Smooth muscle cell (in vitro differentiated cells): ENCODE results near the gene RAMACL. TPM values are rescaled to one million over a fixed set of nuclear protein-coding genes. Genes with fewer than 3 reads are reported as not detected.
A peak's percentile ranks its signal among the peaks of the same experiment; 100 is the strongest.

Source experiments
- DNase-seq: peaks from one replicate; lab custom pipeline; 2025; ENCODE audit not compliant: unreplicated experiment; lab: John Stamatoyannopoulos, UW
- H2AFZ ChIP-seq: fragments of 200-600 bp; sonication (generic); 2 replicates; pipeline ENCODE4 v1.6.0; 2016; ENCODE audit warnings: antibody characterized with exemption, low read depth, mild to moderate bottlenecking
- H3F3A ChIP-seq: fragments of 200-600 bp; sonication (generic); 2 replicates; pipeline ENCODE4 v1.6.0; 2017; ENCODE audit warnings: antibody characterized with exemption, low read depth
- H3K27ac ChIP-seq: fragments of 200-600 bp; sonication (generic); 2 replicates; pipeline ENCODE4 v1.5.1; 2016; ENCODE audit warnings: low read depth, mild to moderate bottlenecking
- H3K27me3 ChIP-seq: fragments of 200-600 bp; sonication (generic); 2 replicates; pipeline ENCODE4 v1.6.1; 2016; ENCODE audit warnings: low read depth, mild to moderate bottlenecking
- H3K36me3 ChIP-seq: fragments of 200-600 bp; sonication (generic); 2 replicates; pipeline ENCODE4 v1.5.1; 2016; ENCODE audit warnings: low read depth
- H3K4me1 ChIP-seq: fragments of 200-600 bp; sonication (generic); 2 replicates; pipeline ENCODE4 v1.5.1; 2016; ENCODE audit warnings: low read depth
- H3K4me2 ChIP-seq: fragments of 200-600 bp; sonication (generic); 2 replicates; pipeline ENCODE4 v1.6.0; 2016; ENCODE audit warnings: mild to moderate bottlenecking
- H3K4me3 ChIP-seq: fragments of 200-600 bp; sonication (generic); 2 replicates; pipeline ENCODE4 v1.5.1; 2016; ENCODE audit warnings: mild to moderate bottlenecking
- H3K79me2 ChIP-seq: fragments of 200-600 bp; sonication (generic); 2 replicates; pipeline ENCODE4 v1.6.0; 2016; ENCODE audit warnings: low read depth, mild to moderate bottlenecking
- H3K9ac ChIP-seq: fragments of 200-600 bp; sonication (generic); 2 replicates; pipeline ENCODE4 v1.6.0; 2016; ENCODE audit warnings: low read depth
- H3K9me3 ChIP-seq: fragments of 200-600 bp; sonication (generic); replicated peaks from 2 replicates; pipeline ENCODE4 v1.5.1; 2016; ENCODE audit warnings: low read depth
- H4K20me1 ChIP-seq: fragments of 200-600 bp; sonication (generic); 2 replicates; pipeline ENCODE4 v1.6.0; 2016; ENCODE audit warnings: low read depth
- CTCF ChIP-seq: fragments of 200-600 bp; sonication (generic); IDR thresholded peaks from 2 replicates; pipeline ENCODE4 v1.5.1; 2017; ENCODE audit warnings: borderline replicate concordance, mild to moderate bottlenecking, antibody characterized with exemption; ENCODE audit not compliant: insufficient read depth, poor library complexity, severe bottlenecking
- WGBS: methylation state at CpG from one replicate; pipeline ENCODE4 v1.1.7; 2016; ENCODE audit warnings: low lambda C conversion rate; 5-methylcytosine and 5-hydroxymethylcytosine counted together
- polyA plus RNA-seq: library from polyadenylated mRNA; unstranded; fragments of >200 nt; fragmentation: Nextera tagmentation; extraction: Ambion mirVana; gene quantifications from 2 replicates; pipeline ENCODE4 v1.2.1, GENCODE V29; 2016
- total RNA-seq: library from RNA; depleted of rRNA; stranded (reverse); fragments of >200 nt; gene quantifications from 2 replicates; pipeline ENCODE4 v1.2.3, GENCODE V29; 2014

Gene RAMACL
- total and polyA plus RNA-seq, 2 experiments from 2014 or later: 0.13 to 0.14 TPM

- Histone ChIP-seq H3K4me2 (no peak overlapping the region), H3K36me3 (no peaks in the 10 kb centered on the region), H3F3A (no peaks in the 10 kb centered on the region), H3K4me1 (peaks cover 3% of the 10 kb centered on the region), H3K79me2 (no peaks in the 10 kb centered on the region), H3K9ac (no peak overlapping the region), H3K4me3 (no peak overlapping the region), H3K27me3 (no peaks in the 10 kb centered on the region), H3K9me3 (no peaks in the 10 kb centered on the region), H3K27ac (no peak overlapping the region), H2AFZ (no peak overlapping the region), H4K20me1 (no peaks in the 10 kb centered on the region)
- no peak for DNase-seq
- no peak for TF ChIP-seq CTCF
- 95% methylated on average over 6 of the region's 6 CpGs for WGBS
Measured at GRCh38 chr6:166546653-166547052, 39.8 kb downstream of the RAMACL start.

- 88% methylated on average over 19 of the region's 19 CpGs for WGBS
- Histone ChIP-seq H3K4me3 (no peak overlapping the region), H3K4me1 (no peaks in the 10 kb centered on the region), H4K20me1 (no peaks in the 10 kb centered on the region), H3K27me3 (no peaks in the 10 kb centered on the region), H3K27ac (no peak overlapping the region), H3F3A (no peaks in the 10 kb centered on the region), H3K36me3 (no peaks in the 10 kb centered on the region), H3K4me2 (no peak overlapping the region), H2AFZ (no peak overlapping the region), H3K9ac (no peak overlapping the region), H3K79me2 (no peaks in the 10 kb centered on the region), H3K9me3 (no peaks in the 10 kb centered on the region)
- TF ChIP-seq CTCF: no peak
- DNase-seq: no peak
Measured at GRCh38 chr6:166545156-166546034, 41.1 kb downstream of the RAMACL start.

- Histone ChIP-seq H3K27ac (peak overlapping the region; percentile 57), H3K79me2 (no peaks in the 10 kb centered on the region), H4K20me1 (no peaks in the 10 kb centered on the region), H3K9me3 (no peaks in the 10 kb centered on the region), H3K4me2 (no peak overlapping the region), H3K4me1 (no peaks in the 10 kb centered on the region), H2AFZ (no peak overlapping the region), H3K9ac (no peak overlapping the region), H3F3A (no peaks in the 10 kb centered on the region), H3K36me3 (no peaks in the 10 kb centered on the region), H3K4me3 (no peak overlapping the region), H3K27me3 (no peaks in the 10 kb centered on the region)
- 70% methylated on average over 10 of the region's 10 CpGs for WGBS
- no peak for TF ChIP-seq CTCF
- no peak for DNase-seq
Measured at GRCh38 chr6:166544296-166544605, 42.2 kb downstream of the RAMACL start.
